Fibroblast of villous mesenchyme (primary cell): ENCODE data around the gene ATF1. TPM values are rescaled to one million over a fixed set of nuclear protein-coding genes. Genes with fewer than 3 reads are reported as not detected.

Source experiments
- DNase-seq: peaks from one replicate; pipeline ENCODE4 v3.0.0-alpha.2; 2010; ENCODE audit warnings: low read depth
- H3K4me3 ChIP-seq: 2 replicates; pipeline ENCODE4 v1.5.1; 2011; ENCODE audit warnings: low read depth, mild to moderate bottlenecking, low read length
- CTCF ChIP-seq: IDR thresholded peaks from 2 replicates; pipeline ENCODE4 v1.5.1; 2012; ENCODE audit warnings: low read depth, mild to moderate bottlenecking, low read length; ENCODE audit not compliant: insufficient read depth
- total RNA-seq: library from RNA; depleted of rRNA; stranded (reverse); fragments of >200 nt; gene quantifications from 2 replicates; pipeline ENCODE4 v1.2.3, GENCODE V29; 2012

The ATF1 gene
- total RNA-seq, 1 donor = 27.2 TPM

DNA sequence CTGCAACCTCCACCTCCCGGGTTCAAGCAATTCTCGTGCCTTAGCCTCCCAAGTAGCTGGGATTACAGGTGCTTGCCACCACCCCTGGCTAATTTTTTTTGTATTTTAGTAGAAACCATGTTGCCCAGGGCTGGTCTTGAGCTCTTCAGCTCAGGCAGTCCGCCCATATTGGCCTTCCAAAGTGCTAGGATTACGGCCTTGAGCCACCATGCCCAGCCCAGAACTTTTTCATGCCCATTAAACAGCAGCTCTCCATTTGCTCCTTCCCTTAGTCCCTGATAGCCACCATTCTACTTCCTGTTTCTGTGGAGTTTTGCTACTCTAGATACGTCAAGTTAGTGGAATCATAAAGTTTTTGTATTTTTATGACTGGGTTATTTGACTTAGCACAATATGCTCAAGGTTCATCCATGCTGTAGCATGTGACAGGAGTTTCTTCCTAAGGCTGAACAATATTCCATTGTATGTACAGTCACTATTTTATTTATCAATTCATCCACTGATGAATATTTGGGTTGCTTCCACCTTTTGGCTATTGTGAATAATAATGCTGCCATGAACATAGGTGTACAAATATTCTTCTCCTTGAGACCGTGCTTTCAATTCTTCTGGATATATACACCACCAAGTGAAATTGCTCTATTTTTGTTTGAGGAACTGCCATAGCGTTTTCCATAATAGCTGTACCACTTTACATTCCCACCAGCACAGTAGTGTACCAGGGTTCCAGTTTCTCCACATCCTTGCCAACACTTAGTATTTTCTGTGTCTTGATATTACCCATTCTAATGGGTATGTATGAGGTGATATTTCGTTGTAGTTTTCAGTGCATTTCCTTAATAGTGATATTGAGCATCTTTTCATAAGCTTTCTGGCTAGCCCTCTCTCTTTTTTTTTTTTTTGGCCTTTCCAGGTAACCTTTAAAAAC is 15.0 kb downstream of the ATF1 start:
- TF ChIP-seq CTCF = no peak
- no peak overlapping the region for H3K4me3 ChIP-seq
- DNase-seq = no peak

GRCh38 chr12:50780013-50780412 is 16.1 kb downstream of the ATF1 start:
- DNase-seq = no peak
- no peak overlapping the region for H3K4me3 ChIP-seq
- no peak for TF ChIP-seq CTCF

GRCh38 chr12:50784501-50784900 is 20.6 kb downstream of the ATF1 start:
- DNase-seq = no peak
- TF ChIP-seq CTCF = no peak
- H3K4me3 ChIP-seq = no peak overlapping the region

- no peak for DNase-seq
- no peak for TF ChIP-seq CTCF
- no peak overlapping the region for H3K4me3 ChIP-seq
Observed at GRCh38 chr12:50785406-50786001, 21.6 kb downstream of the ATF1 start.

GRCh38 chr12:50786498-50787231 is 22.8 kb downstream of the ATF1 start:
- peak; percentile 95 for DNase-seq
- peak overlapping the region; percentile 2 for H3K4me3 ChIP-seq
- TF ChIP-seq CTCF = no peak

- no peak overlapping the region for H3K4me3 ChIP-seq
- DNase-seq = no peak
- no peak for TF ChIP-seq CTCF
Observed at GRCh38 chr12:50787618-50788017, 23.7 kb downstream of the ATF1 start.
